CD14-positive monocyte (primary cell): ENCODE measurements around the gene MEGF6. TPM values are rescaled to one million over a fixed set of nuclear protein-coding genes. Genes with fewer than 3 reads are reported as not detected.

Source experiments
- DNase-seq, 3 donors: peaks; one replicate each; pipeline ENCODE4 v3.0.0-alpha.2; 2011 to 2022
- H2AFZ ChIP-seq: 2 replicates; pipeline ENCODE4 v1.6.0; 2012; ENCODE audit warnings: mild to moderate bottlenecking, low read depth, low read length, inconsistent platforms; ENCODE audit not compliant: insufficient read depth, poor library complexity, severe bottlenecking
- H3K27ac ChIP-seq, 2 donors: 1 replicate in 1 of 2; 2 replicates in 1 of 2; pipeline ENCODE4 v1.5.1; 2012 to 2013; ENCODE audit warnings: low read length in 2 of 2, control low read depth in 1 of 2, inconsistent platforms in 1 of 2, low read depth in 1 of 2, mild to moderate bottlenecking in 1 of 2
- H3K27me3 ChIP-seq, 2 donors: one replicate each; pipeline versions ENCODE4 v1.6.0 to v1.6.1; 2011 to 2013; ENCODE audit warnings: low read length in 2 of 2; ENCODE audit not compliant: control insufficient read depth in 2 of 2, insufficient read depth in 2 of 2
- H3K36me3 ChIP-seq, 2 donors: replicated peaks in 1 of 2; 1 replicate in 1 of 2; 2 replicates in 1 of 2; pipeline versions ENCODE4 v1.5.1 to v1.6.1; 2012 to 2013; ENCODE audit warnings: low read length in 2 of 2, control low read depth in 1 of 2, inconsistent platforms in 1 of 2, mild to moderate bottlenecking in 1 of 2; ENCODE audit not compliant: insufficient read depth in 2 of 2, control insufficient read depth in 1 of 2
- H3K4me1 ChIP-seq, 2 donors: 1 replicate in 1 of 2; 2 replicates in 1 of 2; pipeline versions ENCODE4 v1.5.1 to v1.6.1; 2012 to 2013; ENCODE audit warnings: low read length in 2 of 2, control low read depth in 1 of 2, inconsistent platforms in 1 of 2, mild to moderate bottlenecking in 1 of 2, moderate library complexity in 1 of 2; ENCODE audit not compliant: insufficient read depth in 2 of 2, control insufficient read depth in 1 of 2
- H3K4me2 ChIP-seq: replicated peaks from 2 replicates; pipeline ENCODE3; 2012; ENCODE audit warnings: low read length, moderate library complexity, mild to moderate bottlenecking; ENCODE audit not compliant: poor library complexity, severe bottlenecking; ENCODE audit errors: extremely low read depth
- H3K4me3 ChIP-seq, 3 experiments: fragments of 200-600 bp in 1 of 3; sonication (generic) in 1 of 3; replicated peaks in 1 of 3; 1 replicate in 2 of 3; 2 replicates in 1 of 3; pipeline ENCODE4 v1.5.1; 2011 to 2013; ENCODE audit warnings: low read length in 3 of 3, mild to moderate bottlenecking in 3 of 3, control low read depth in 2 of 3, low read depth in 2 of 3, inconsistent platforms in 1 of 3, moderate library complexity in 1 of 3
- H3K79me2 ChIP-seq: 2 replicates; pipeline ENCODE4 v1.6.0; 2012; ENCODE audit warnings: mild to moderate bottlenecking, control low read depth, inconsistent platforms, low read length, moderate library complexity; ENCODE audit not compliant: insufficient read depth
- H3K9ac ChIP-seq: 2 replicates; pipeline ENCODE4 v1.6.0; 2017; ENCODE audit warnings: low read length, mild to moderate bottlenecking; ENCODE audit not compliant: insufficient read depth, poor library complexity, severe bottlenecking
- H3K9me3 ChIP-seq, 2 donors: replicated peaks in 1 of 2; 1 replicate in 1 of 2; 2 replicates in 1 of 2; pipeline versions ENCODE4 v1.5.1 to v1.6.1; 2012 to 2013; ENCODE audit warnings: low read length in 2 of 2, control low read depth in 1 of 2; ENCODE audit not compliant: control insufficient read depth in 1 of 2, insufficient read depth in 1 of 2
- H4K20me1 ChIP-seq: 2 replicates; pipeline ENCODE4 v1.6.0; 2012; ENCODE audit warnings: mild to moderate bottlenecking, low read length, control low read depth, moderate library complexity; ENCODE audit not compliant: insufficient read depth
- H3K27ac Mint-ChIP-seq, 7 donors: one replicate each; pipeline ENCODE4 v1.8.0; 2020; ENCODE audit warnings: mild to moderate bottlenecking in 7 of 7, mixed read lengths in 7 of 7, moderate library complexity in 6 of 7, inconsistent platforms in 2 of 7
- H3K27me3 Mint-ChIP-seq, 3 donors: one replicate each; pipeline ENCODE4 v1.8.0; 2021 to 2022; ENCODE audit warnings: low read depth in 3 of 3, mild to moderate bottlenecking in 3 of 3, mixed read lengths in 3 of 3, moderate library complexity in 3 of 3, inconsistent platforms in 1 of 3
- H3K36me3 Mint-ChIP-seq, 2 donors: one replicate each; pipeline ENCODE4 v1.8.0; 2020; ENCODE audit warnings: mixed read lengths in 2 of 2, inconsistent platforms in 1 of 2, mild to moderate bottlenecking in 1 of 2
- H3K4me1 Mint-ChIP-seq: one replicate; pipeline ENCODE4 v1.8.0; 2020; ENCODE audit warnings: mild to moderate bottlenecking, mixed read lengths
- H3K4me3 Mint-ChIP-seq, 2 donors: one replicate each; pipeline ENCODE4 v1.8.0; 2020; ENCODE audit warnings: mild to moderate bottlenecking in 2 of 2, mixed read lengths in 2 of 2, moderate library complexity in 1 of 2
- H3K9me3 Mint-ChIP-seq, 7 donors: one replicate each; pipeline ENCODE4 v1.8.0; 2020 to 2022; ENCODE audit warnings: mixed read lengths in 7 of 7, mild to moderate bottlenecking in 6 of 7, moderate library complexity in 6 of 7, inconsistent platforms in 2 of 7
- WGBS: methylation state at CpG from one replicate; pipeline ENCODE4 v1.1.5; 2013; ENCODE audit warnings: missing lambda C conversion rate; ENCODE audit not compliant: insufficient coverage; 5-methylcytosine and 5-hydroxymethylcytosine counted together
- intact Hi-C, 2 donors: fragments of 100-400 bp; cut with micrococcal nuclease; formaldehyde crosslinking; loops; one replicate each; pipeline versions ENCODE4 v1.15.0 to v1.15.1; 2023
- polyA plus RNA-seq, 3 donors: library from polyadenylated mRNA; depleted of rRNA in 1 of 3; unstranded in 2 of 3; stranded (reverse) in 1 of 3; fragments of 300-500 nt in 2 of 3; fragments of >200 nt in 1 of 3; fragmentation: Illumina TruSeq in 2 of 3; gene quantifications; 1 replicate in 2 of 3; 2 replicates in 1 of 3; pipeline ENCODE4 v1.2.3, GENCODE V29; 2012 to 2021
- TF ChIP-seq, protein P1 (sequence below): fragments of 200-600 bp; IDR thresholded peaks from one replicate; pipeline ENCODE4 v1.8.0; 2022; ENCODE audit warnings: antibody characterized with exemption, mild to moderate bottlenecking

MEGF6 gene
- polyA plus RNA-seq, 3 donors: 0.39 to 3.8 (median 1.2) TPM

DNA sequence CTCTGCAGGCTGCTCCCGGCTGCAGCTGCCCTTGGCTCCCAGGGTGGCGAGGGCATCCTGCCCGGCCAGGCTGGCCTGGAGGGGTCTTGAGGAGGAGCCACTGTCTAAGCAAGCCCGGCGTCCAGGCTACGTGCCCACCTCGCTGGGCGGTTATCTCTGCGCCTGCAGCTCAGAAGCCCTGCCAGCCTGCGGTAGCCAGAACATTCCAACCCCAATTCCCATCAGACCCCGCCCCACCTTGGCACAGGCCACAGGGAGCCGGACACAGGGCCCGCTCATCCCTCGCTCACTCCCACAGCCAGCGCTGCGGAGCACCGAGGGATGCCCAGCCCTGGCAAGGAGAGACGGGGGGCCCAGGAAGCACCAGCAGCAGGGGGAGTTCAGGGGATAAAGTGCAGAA lies 53.9 kb downstream of the MEGF6 start:
- H3K4me1 ChIP-seq: no peaks in the 10 kb centered on the region
- no peak overlapping the region for H3K27ac ChIP-seq
- no peak for DNase-seq
- H4K20me1 ChIP-seq: no peaks in the 10 kb centered on the region
- H3K27me3 ChIP-seq: no peaks in the 10 kb centered on the region
- peaks cover 3 to 23% (median 14%) of the 10 kb centered on the region in 7 donors for H3K9me3 Mint-ChIP-seq
- no peak overlapping the region for H3K27ac Mint-ChIP-seq
- H3K9ac ChIP-seq: no peak overlapping the region
- no peaks in the 10 kb centered on the region for H3K36me3 ChIP-seq
- H3K4me1 Mint-ChIP-seq: no peaks in the 10 kb centered on the region
- peaks cover 0 to 1% (median 0%) of the 10 kb centered on the region in 3 donors for H3K27me3 Mint-ChIP-seq
- no peak overlapping the region for H3K4me3 ChIP-seq
- WGBS: 92% methylated on average over 17 of the region's 18 CpGs
- peaks cover 0 to 15% of the 10 kb centered on the region in 2 donors for H3K9me3 ChIP-seq
- TF ChIP-seq, protein P1, sequence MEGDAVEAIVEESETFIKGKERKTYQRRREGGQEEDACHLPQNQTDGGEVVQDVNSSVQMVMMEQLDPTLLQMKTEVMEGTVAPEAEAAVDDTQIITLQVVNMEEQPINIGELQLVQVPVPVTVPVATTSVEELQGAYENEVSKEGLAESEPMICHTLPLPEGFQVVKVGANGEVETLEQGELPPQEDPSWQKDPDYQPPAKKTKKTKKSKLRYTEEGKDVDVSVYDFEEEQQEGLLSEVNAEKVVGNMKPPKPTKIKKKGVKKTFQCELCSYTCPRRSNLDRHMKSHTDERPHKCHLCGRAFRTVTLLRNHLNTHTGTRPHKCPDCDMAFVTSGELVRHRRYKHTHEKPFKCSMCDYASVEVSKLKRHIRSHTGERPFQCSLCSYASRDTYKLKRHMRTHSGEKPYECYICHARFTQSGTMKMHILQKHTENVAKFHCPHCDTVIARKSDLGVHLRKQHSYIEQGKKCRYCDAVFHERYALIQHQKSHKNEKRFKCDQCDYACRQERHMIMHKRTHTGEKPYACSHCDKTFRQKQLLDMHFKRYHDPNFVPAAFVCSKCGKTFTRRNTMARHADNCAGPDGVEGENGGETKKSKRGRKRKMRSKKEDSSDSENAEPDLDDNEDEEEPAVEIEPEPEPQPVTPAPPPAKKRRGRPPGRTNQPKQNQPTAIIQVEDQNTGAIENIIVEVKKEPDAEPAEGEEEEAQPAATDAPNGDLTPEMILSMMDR: no peak
- intact Hi-C loops: no loop called here
- H3K4me3 Mint-ChIP-seq: no peak overlapping the region
- no peaks in the 10 kb centered on the region for H3K36me3 Mint-ChIP-seq
- no peaks in the 10 kb centered on the region for H3K79me2 ChIP-seq
- no peak overlapping the region for H2AFZ ChIP-seq
- no peak overlapping the region for H3K4me2 ChIP-seq

DNA sequence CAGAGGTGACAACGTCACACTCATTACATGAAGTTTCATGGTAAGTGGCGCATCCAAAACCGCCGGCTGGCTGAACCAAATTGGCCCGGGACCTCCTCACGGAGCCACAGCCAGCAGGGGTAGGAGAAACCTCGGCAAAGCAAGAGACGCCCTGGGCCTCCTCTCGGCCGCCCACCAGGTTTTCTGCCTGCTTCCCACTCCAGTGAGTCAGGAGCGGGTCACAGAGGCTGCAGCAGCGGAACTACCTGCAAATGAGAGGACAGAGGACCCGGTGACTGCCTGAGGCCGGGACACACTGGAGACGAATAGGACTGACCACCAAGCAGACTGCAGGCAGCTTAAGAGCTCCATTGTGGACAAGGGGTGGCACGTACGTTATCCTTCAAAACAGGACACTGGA lies 55.0 kb downstream of the MEGF6 start:
- no peak overlapping the region for H3K27ac ChIP-seq
- H3K4me1 Mint-ChIP-seq: no peaks in the 10 kb centered on the region
- peaks cover 3 to 23% (median 14%) of the 10 kb centered on the region in 7 donors for H3K9me3 Mint-ChIP-seq
- intact Hi-C loops: no loop called here
- H2AFZ ChIP-seq: no peak overlapping the region
- no peaks in the 10 kb centered on the region for H4K20me1 ChIP-seq
- TF ChIP-seq, protein P1: no peak
- H3K4me3 Mint-ChIP-seq: no peak overlapping the region
- no peak overlapping the region for H3K27ac Mint-ChIP-seq
- no peaks in the 10 kb centered on the region for H3K27me3 ChIP-seq
- no peaks in the 10 kb centered on the region for H3K4me1 ChIP-seq
- H3K9ac ChIP-seq: no peak overlapping the region
- no peaks in the 10 kb centered on the region for H3K36me3 Mint-ChIP-seq
- H3K36me3 ChIP-seq: no peaks in the 10 kb centered on the region
- H3K4me3 ChIP-seq: no peak overlapping the region
- peaks cover 0 to 3% (median 0%) of the 10 kb centered on the region in 3 donors for H3K27me3 Mint-ChIP-seq
- H3K4me2 ChIP-seq: no peak overlapping the region
- DNase-seq: no peak
- no peaks in the 10 kb centered on the region for H3K79me2 ChIP-seq
- H3K9me3 ChIP-seq: peaks cover 0 to 15% of the 10 kb centered on the region in 2 donors
- 91% methylated on average over 17 of the region's 17 CpGs for WGBS
